Liver (tissue), 9 donors: ENCODE measurements around the gene PAX5. TPM values are rescaled to one million over a fixed set of nuclear protein-coding genes. Genes with fewer than 3 reads are reported as not detected.

Experiments used
- DNase-seq: peaks from one replicate; pipeline ENCODE4 v3.0.0-alpha.2; 2017; ENCODE audit warnings: low spot score
- H3K27ac ChIP-seq, 2 donors: one replicate each; pipeline ENCODE4 v1.7.0; 2013; ENCODE audit warnings: inconsistent platforms in 2 of 2, low read length in 2 of 2, control low read depth in 1 of 2, low read depth in 1 of 2, mild to moderate bottlenecking in 1 of 2
- H3K27me3 ChIP-seq, 4 donors: one replicate each; pipeline versions ENCODE4 v1.6.1 to v1.7.0; 2013; ENCODE audit warnings: low read length in 3 of 4, inconsistent platforms in 1 of 4, mild to moderate bottlenecking in 1 of 4, moderate library complexity in 1 of 4; ENCODE audit not compliant: control insufficient read depth in 4 of 4, insufficient read depth in 4 of 4
- H3K36me3 ChIP-seq, 4 donors: one replicate each; pipeline versions ENCODE4 v1.6.1 to v1.7.0; 2013; ENCODE audit warnings: low read length in 3 of 4, mild to moderate bottlenecking in 3 of 4, low read depth in 1 of 4, moderate library complexity in 1 of 4; ENCODE audit not compliant: control insufficient read depth in 4 of 4, insufficient read depth in 3 of 4
- H3K4me1 ChIP-seq, 4 donors: one replicate each; pipeline versions ENCODE4 v1.6.1 to v1.7.0; 2013; ENCODE audit warnings: low read length in 3 of 4, mild to moderate bottlenecking in 3 of 4, moderate library complexity in 1 of 4; ENCODE audit not compliant: control insufficient read depth in 4 of 4, insufficient read depth in 4 of 4
- H3K4me3 ChIP-seq, 3 donors: one replicate each; pipeline versions ENCODE4 v1.6.1 to v1.7.0; 2013; ENCODE audit warnings: low read length in 3 of 3, control low read depth in 1 of 3, low read depth in 1 of 3, mild to moderate bottlenecking in 1 of 3
- H3K9ac ChIP-seq, 2 donors: one replicate each; pipeline ENCODE4 v1.7.0; 2013; ENCODE audit warnings: low read length in 2 of 2, mild to moderate bottlenecking in 2 of 2, moderate library complexity in 2 of 2, control low read depth in 1 of 2, low read depth in 1 of 2
- H3K9me3 ChIP-seq, 4 donors: one replicate each; pipeline versions ENCODE4 v1.6.1 to v1.7.0; 2013; ENCODE audit warnings: low read length in 3 of 4; ENCODE audit not compliant: control insufficient read depth in 4 of 4
- EGR1 ChIP-seq, 2 donors: IDR thresholded peaks; 2 replicates each; pipeline ENCODE4 v1.6.1; 2016 to 2018; ENCODE audit warnings: antibody characterized with exemption in 2 of 2, low read depth in 2 of 2
- FOXA1 ChIP-seq: IDR thresholded peaks from 2 replicates; pipeline ENCODE4 v1.6.1; 2016; ENCODE audit warnings: antibody characterized with exemption
- FOXA2 ChIP-seq: IDR thresholded peaks from 2 replicates; pipeline ENCODE4 v1.6.1; 2016; ENCODE audit warnings: antibody characterized with exemption
- GABPA ChIP-seq, 2 donors: IDR thresholded peaks in 1 of 2; conservative IDR thresholded peaks in 1 of 2; 2 replicates each; pipeline ENCODE4 v1.6.1; 2016; ENCODE audit warnings: antibody characterized with exemption in 2 of 2, mild to moderate bottlenecking in 1 of 2, moderate library complexity in 1 of 2
- HNF4A ChIP-seq, 2 donors: conservative IDR thresholded peaks; 2 replicates each; pipeline ENCODE4 v1.6.1; 2016; ENCODE audit warnings: antibody characterized with exemption in 2 of 2, mild to moderate bottlenecking in 2 of 2
- HNF4G ChIP-seq: IDR thresholded peaks from 2 replicates; pipeline ENCODE4 v1.6.1; 2016; ENCODE audit warnings: antibody characterized with exemption
- JUND ChIP-seq, 2 donors: IDR thresholded peaks; 2 replicates each; pipeline ENCODE4 v1.6.1; 2016; ENCODE audit warnings: antibody characterized with exemption in 2 of 2
- NR2F2 ChIP-seq: IDR thresholded peaks from 2 replicates; pipeline ENCODE4 v1.6.1; 2016; ENCODE audit warnings: antibody characterized with exemption
- RAD21 ChIP-seq, 2 donors: IDR thresholded peaks; 2 replicates each; pipeline ENCODE4 v1.6.1; 2016; ENCODE audit warnings: antibody characterized with exemption in 2 of 2, mild to moderate bottlenecking in 2 of 2
- RXRA ChIP-seq, 2 donors: IDR thresholded peaks; 2 replicates each; pipeline ENCODE4 v1.6.1; 2017 to 2018; ENCODE audit warnings: antibody characterized with exemption in 2 of 2, mild to moderate bottlenecking in 1 of 2
- SP1 ChIP-seq: IDR thresholded peaks from 2 replicates; pipeline ENCODE4 v1.6.1; 2018; ENCODE audit warnings: antibody characterized with exemption, mild to moderate bottlenecking
- TAF1 ChIP-seq: conservative IDR thresholded peaks from 2 replicates; pipeline ENCODE4 v1.6.1; 2016; ENCODE audit warnings: antibody characterized with exemption, mild to moderate bottlenecking
- YY1 ChIP-seq: IDR thresholded peaks from 2 replicates; pipeline ENCODE4 v1.6.1; 2016; ENCODE audit warnings: antibody characterized with exemption, mild to moderate bottlenecking
- WGBS: extraction: QIAGEN DNeasy Blood & Tissue Kit; methylation state at CpG from one replicate; pipeline ENCODE4 v1.1.7; 2013; 5-methylcytosine and 5-hydroxymethylcytosine counted together
- polyA plus RNA-seq, 2 donors: library from polyadenylated mRNA; stranded (reverse) in 1 of 2; unstranded in 1 of 2; fragments of 200-250 nt in 1 of 2; fragments of >200 nt in 1 of 2; fragmentation: Nextera tagmentation in 1 of 2; extraction: Ambion mirVana in 1 of 2; gene quantifications; one replicate each; pipeline versions ENCODE4 v1.2.1 to v1.2.3, GENCODE V29; 2013 to 2015
- total RNA-seq, 2 donors: library from RNA; depleted of rRNA; stranded (reverse); fragments of >200 nt; gene quantifications; one replicate each; pipeline ENCODE4 v1.2.3, GENCODE V29; 2014
- TF ChIP-seq, protein P1 (sequence below): IDR thresholded peaks from 2 replicates; pipeline ENCODE4 v1.6.1; 2016; ENCODE audit warnings: antibody characterized with exemption
- TF ChIP-seq, protein P2 (sequence below): IDR thresholded peaks from 2 replicates; pipeline ENCODE4 v1.6.1; 2016; ENCODE audit warnings: antibody characterized with exemption
- TF ChIP-seq, protein P3 (sequence below): IDR thresholded peaks from 2 replicates; pipeline ENCODE4 v1.6.1; 2016; ENCODE audit warnings: antibody characterized with exemption
- TF ChIP-seq, protein P4 (sequence below): IDR thresholded peaks from 2 replicates; pipeline ENCODE4 v1.6.1; 2016; ENCODE audit warnings: antibody characterized with exemption, mild to moderate bottlenecking
- TF ChIP-seq, protein P5 (sequence below): fragments of 150-350 bp; IDR thresholded peaks from 2 replicates; pipeline ENCODE4 v1.5.1; 2017; ENCODE audit warnings: improper control_type of control experiment, low read depth, low read length; ENCODE audit not compliant: missing input control
- donor health status: healthy.
- donor health status: healthy.
- donor health status: healthy.
- donor health status: healthy.
- donor health status: healthy.

PAX5 gene
- total and polyA plus RNA-seq, 4 donors: 0.05 to 2.7 (median 0.11) TPM

DNA sequence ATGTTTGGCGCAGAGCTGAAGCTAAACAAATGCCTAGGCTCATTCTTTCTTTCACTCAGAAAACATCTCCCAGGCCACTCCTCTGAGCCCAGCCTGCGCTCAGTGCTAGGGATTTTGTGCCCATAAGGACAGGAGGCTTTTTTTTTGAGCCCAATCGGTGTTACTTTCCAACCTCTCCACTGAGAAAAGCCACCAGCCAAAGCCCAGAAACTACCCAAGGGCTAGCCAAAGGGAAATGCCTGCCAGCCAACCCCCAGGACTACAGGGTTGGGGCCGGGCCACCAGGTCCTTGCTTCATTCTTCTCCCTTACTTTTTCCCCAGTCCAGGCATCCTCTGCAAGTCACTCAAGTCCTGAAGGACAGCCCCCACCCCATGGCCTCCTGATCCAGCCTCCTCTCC, 134.7 kb downstream of the PAX5 start:
- 93% methylated on average over 4 of the region's 4 CpGs for WGBS
- no peaks in the 10 kb centered on the region for H3K4me1 ChIP-seq
- H3K36me3 ChIP-seq: no peaks in the 10 kb centered on the region
- no peaks in the 10 kb centered on the region for H3K9me3 ChIP-seq
- no peak overlapping the region for H3K27ac ChIP-seq
- no peaks in the 10 kb centered on the region for H3K27me3 ChIP-seq
- H3K9ac ChIP-seq: no peak overlapping the region
- TF ChIP-seq, protein P1, sequence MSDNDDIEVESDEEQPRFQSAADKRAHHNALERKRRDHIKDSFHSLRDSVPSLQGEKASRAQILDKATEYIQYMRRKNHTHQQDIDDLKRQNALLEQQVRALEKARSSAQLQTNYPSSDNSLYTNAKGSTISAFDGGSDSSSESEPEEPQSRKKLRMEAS: no peak
- TF ChIP-seq, protein P2, sequence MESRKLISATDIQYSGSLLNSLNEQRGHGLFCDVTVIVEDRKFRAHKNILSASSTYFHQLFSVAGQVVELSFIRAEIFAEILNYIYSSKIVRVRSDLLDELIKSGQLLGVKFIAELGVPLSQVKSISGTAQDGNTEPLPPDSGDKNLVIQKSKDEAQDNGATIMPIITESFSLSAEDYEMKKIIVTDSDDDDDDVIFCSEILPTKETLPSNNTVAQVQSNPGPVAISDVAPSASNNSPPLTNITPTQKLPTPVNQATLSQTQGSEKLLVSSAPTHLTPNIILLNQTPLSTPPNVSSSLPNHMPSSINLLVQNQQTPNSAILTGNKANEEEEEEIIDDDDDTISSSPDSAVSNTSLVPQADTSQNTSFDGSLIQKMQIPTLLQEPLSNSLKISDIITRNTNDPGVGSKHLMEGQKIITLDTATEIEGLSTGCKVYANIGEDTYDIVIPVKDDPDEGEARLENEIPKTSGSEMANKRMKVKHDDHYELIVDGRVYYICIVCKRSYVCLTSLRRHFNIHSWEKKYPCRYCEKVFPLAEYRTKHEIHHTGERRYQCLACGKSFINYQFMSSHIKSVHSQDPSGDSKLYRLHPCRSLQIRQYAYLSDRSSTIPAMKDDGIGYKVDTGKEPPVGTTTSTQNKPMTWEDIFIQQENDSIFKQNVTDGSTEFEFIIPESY: no peak
- no peak for DNase-seq
- no peak overlapping the region for H3K4me3 ChIP-seq

DNA sequence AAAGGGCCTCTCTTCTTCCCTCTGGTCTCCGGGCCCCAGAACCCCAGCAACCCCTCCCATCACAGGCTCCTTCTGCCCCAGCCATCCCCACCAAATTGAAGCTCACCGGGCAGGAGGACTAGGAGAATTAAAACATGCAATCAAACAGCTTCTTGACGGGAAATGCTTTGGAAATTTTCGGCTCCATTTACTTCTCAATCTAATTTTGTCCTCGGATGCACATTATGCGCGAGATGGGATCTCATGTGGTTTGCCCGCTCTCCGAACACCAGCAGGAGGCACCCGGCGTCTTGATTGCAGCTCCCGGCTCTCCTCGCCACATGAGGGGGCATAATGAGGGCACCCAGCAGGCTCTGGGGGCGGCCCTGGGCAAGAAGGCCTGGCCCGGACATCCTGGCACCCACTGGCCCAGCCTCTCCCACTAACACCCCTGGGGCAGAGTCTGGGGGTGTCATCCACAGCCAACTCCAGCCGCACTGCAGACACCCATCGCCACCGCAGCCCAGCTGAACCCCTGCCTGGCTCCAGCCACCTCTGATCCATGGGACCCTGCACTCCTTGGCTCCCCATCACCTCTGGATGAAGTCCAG, 135.5 kb downstream of the PAX5 start:
- no peak overlapping the region for H3K4me3 ChIP-seq
- H3K4me1 ChIP-seq: no peaks in the 10 kb centered on the region
- no peak for TF ChIP-seq FOXA2
- WGBS: 86% methylated on average over 18 of the region's 18 CpGs
- no peak for DNase-seq
- no peaks in the 10 kb centered on the region for H3K27me3 ChIP-seq
- H3K36me3 ChIP-seq: no peaks in the 10 kb centered on the region
- no peaks in the 10 kb centered on the region for H3K9me3 ChIP-seq
- H3K27ac ChIP-seq: no peak overlapping the region
- H3K9ac ChIP-seq: no peak overlapping the region

DNA sequence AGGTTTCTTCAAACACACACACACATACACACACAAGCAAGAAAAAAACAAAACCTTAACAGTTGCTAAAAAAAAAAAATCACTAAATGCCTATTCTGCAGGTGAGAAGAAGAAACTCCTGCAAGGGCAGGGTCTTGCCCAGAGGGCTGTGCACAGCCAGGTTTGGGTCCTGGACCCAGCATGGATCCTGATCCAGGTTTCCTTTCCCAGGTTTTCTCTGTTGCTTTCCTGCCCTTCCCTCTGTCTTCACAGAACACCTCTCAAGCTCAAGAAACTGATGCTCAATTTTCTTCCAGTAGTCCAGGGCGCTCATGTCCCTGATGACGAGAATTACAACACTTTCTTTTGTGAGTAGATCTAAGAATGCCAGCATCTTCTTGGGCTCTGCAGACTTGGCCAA, 136.6 kb downstream of the PAX5 start:
- Histone ChIP-seq H3K27me3 (no peaks in the 10 kb centered on the region), H3K9ac (no peak overlapping the region), H3K36me3 (no peaks in the 10 kb centered on the region), H3K9me3 (no peaks in the 10 kb centered on the region), H3K27ac (no peak overlapping the region), H3K4me1 (no peaks in the 10 kb centered on the region), H3K4me3 (no peak overlapping the region)
- DNase-seq: no peak
- WGBS: 35% methylated on average over 2 of the region's 2 CpGs
- TF ChIP-seq, protein P1: no peak
- no peak for TF ChIP-seq GABPA (IDR thresholded peaks at IDR 0.05 in 1 of 2, conservative IDR thresholded peaks at IDR 0.05 in 1 of 2)
- TF ChIP-seq, protein P2: no peak
- no peak for TF ChIP-seq RAD21 (IDR thresholded peaks at IDR 0.05)
- no peak for TF ChIP-seq YY1
- no peak for TF ChIP-seq FOXA2
- TF ChIP-seq JUND (IDR thresholded peaks at IDR 0.05): no peak
- TF ChIP-seq, protein P3, sequence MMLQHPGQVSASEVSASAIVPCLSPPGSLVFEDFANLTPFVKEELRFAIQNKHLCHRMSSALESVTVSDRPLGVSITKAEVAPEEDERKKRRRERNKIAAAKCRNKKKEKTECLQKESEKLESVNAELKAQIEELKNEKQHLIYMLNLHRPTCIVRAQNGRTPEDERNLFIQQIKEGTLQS: no peak
- TF ChIP-seq SP1: no peak
- TF ChIP-seq HNF4A (conservative IDR thresholded peaks at IDR 0.05): no peak
- TF ChIP-seq, protein P4, sequence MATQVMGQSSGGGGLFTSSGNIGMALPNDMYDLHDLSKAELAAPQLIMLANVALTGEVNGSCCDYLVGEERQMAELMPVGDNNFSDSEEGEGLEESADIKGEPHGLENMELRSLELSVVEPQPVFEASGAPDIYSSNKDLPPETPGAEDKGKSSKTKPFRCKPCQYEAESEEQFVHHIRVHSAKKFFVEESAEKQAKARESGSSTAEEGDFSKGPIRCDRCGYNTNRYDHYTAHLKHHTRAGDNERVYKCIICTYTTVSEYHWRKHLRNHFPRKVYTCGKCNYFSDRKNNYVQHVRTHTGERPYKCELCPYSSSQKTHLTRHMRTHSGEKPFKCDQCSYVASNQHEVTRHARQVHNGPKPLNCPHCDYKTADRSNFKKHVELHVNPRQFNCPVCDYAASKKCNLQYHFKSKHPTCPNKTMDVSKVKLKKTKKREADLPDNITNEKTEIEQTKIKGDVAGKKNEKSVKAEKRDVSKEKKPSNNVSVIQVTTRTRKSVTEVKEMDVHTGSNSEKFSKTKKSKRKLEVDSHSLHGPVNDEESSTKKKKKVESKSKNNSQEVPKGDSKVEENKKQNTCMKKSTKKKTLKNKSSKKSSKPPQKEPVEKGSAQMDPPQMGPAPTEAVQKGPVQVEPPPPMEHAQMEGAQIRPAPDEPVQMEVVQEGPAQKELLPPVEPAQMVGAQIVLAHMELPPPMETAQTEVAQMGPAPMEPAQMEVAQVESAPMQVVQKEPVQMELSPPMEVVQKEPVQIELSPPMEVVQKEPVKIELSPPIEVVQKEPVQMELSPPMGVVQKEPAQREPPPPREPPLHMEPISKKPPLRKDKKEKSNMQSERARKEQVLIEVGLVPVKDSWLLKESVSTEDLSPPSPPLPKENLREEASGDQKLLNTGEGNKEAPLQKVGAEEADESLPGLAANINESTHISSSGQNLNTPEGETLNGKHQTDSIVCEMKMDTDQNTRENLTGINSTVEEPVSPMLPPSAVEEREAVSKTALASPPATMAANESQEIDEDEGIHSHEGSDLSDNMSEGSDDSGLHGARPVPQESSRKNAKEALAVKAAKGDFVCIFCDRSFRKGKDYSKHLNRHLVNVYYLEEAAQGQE: no peak
- no peak for TF ChIP-seq HNF4G
- TF ChIP-seq EGR1 (IDR thresholded peaks at IDR 0.05; ENCODE audit: low read depth in 2 of 2): no peak
- TF ChIP-seq RXRA (IDR thresholded peaks at IDR 0.05): no peak
- no peak for TF ChIP-seq NR2F2
- TF ChIP-seq TAF1: no peak
- TF ChIP-seq FOXA1: no peak
- TF ChIP-seq, protein P5, sequence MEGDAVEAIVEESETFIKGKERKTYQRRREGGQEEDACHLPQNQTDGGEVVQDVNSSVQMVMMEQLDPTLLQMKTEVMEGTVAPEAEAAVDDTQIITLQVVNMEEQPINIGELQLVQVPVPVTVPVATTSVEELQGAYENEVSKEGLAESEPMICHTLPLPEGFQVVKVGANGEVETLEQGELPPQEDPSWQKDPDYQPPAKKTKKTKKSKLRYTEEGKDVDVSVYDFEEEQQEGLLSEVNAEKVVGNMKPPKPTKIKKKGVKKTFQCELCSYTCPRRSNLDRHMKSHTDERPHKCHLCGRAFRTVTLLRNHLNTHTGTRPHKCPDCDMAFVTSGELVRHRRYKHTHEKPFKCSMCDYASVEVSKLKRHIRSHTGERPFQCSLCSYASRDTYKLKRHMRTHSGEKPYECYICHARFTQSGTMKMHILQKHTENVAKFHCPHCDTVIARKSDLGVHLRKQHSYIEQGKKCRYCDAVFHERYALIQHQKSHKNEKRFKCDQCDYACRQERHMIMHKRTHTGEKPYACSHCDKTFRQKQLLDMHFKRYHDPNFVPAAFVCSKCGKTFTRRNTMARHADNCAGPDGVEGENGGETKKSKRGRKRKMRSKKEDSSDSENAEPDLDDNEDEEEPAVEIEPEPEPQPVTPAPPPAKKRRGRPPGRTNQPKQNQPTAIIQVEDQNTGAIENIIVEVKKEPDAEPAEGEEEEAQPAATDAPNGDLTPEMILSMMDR: no peak
